Epithelial cell of esophagus (primary cell): ENCODE data around the gene EEFSEC.
A peak's percentile ranks its signal among the peaks of the same experiment; 100 is the strongest.

Source experiments
- DNase-seq: peaks from one replicate; pipeline ENCODE4 v3.0.0; 2010; ENCODE audit warnings: low read depth
- H3K4me3 ChIP-seq: 2 replicates; pipeline ENCODE4 v1.5.1; 2011; ENCODE audit warnings: mild to moderate bottlenecking, low read length, control low read depth
- CTCF ChIP-seq: IDR thresholded peaks from 2 replicates; pipeline ENCODE4 v1.5.1; 2011; ENCODE audit warnings: low read depth, mild to moderate bottlenecking, low read length, control low read depth, inconsistent platforms; ENCODE audit not compliant: insufficient read depth; ENCODE audit errors: missing control alignments

EEFSEC gene

GRCh38 chr3:128221328-128221727, 68.0 kb downstream of the EEFSEC start:
- no peak overlapping the region for H3K4me3 ChIP-seq
- no peak for DNase-seq
- no peak for TF ChIP-seq CTCF

- peak; percentile 41 for DNase-seq
- no peak for TF ChIP-seq CTCF
- no peak overlapping the region for H3K4me3 ChIP-seq
Measured at GRCh38 chr3:128222796-128223385, 69.6 kb downstream of the EEFSEC start.

- no peak overlapping the region for H3K4me3 ChIP-seq
- no peak for TF ChIP-seq CTCF
- DNase-seq: no peak
Measured at GRCh38 chr3:128226186-128226725, 73.0 kb downstream of the EEFSEC start.

- DNase-seq: peak; percentile 32
- peak; percentile 52 for TF ChIP-seq CTCF
- H3K4me3 ChIP-seq: no peak overlapping the region
Measured at GRCh38 chr3:128226795-128227395, 73.6 kb downstream of the EEFSEC start.

DNA sequence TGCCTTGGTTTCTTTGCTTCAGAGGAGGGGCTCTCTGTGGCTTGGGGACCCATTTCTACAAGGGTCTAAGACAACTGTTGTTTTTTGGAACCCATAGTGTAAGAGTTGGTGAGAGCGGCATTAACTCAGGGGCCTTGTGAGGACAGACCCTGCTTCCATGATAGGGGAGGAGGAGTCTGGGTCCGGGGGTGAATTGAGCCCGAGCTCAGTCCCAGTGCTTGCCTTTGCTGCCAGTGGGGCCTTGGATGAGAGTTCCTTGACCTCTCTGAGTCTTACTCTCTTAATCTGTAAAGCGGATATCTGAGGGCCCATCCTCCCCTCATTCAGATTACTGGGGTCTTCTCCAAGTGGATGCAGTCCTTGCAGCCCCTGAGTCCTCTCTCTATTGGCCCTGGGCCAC, 74.2 kb downstream of the EEFSEC start:
- no peak overlapping the region for H3K4me3 ChIP-seq
- TF ChIP-seq CTCF: no peak
- no peak for DNase-seq

DNA sequence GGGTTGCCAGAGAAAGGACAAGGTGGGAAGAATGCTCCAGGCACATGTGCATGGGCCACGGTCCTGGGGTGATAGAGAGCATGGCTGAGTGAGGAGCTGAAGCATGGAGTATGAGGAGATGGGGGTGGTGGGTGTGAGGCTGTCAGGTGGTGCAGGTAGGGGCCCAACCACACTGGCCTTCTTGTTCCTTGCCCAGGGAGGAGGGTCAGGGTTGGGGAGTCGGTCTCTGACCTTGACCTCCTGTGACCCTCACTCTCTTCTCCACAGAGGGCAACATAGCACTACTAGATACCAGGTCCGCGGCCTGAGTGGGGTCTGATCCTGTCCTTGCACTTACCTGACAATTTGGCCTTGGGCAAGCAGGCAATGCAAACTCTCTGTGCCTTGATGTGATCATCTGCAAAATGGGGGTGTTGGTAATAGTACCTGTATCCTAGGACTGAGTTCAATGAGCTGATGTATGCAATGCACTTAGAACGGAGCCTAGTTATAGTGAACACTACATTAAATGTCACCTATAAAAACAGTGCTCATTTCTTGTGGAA, 75.2 kb downstream of the EEFSEC start:
- TF ChIP-seq CTCF: no peak
- no peak overlapping the region for H3K4me3 ChIP-seq
- DNase-seq: no peak
